SH-SY5Y (cell line): ENCODE data around the gene NOTCH2.
"Not testable (repeated sequence)": the region's sequence is repeated elsewhere in the genome, so short reads cannot be mapped to it uniquely, and the experiment has no call there.

Source experiments
- GATA2 ChIP-seq: IDR thresholded peaks from 2 replicates; pipeline ENCODE4 v1.6.1; 2011; ENCODE audit warnings: mild to moderate bottlenecking, low read depth, low read length
- GATA3 ChIP-seq: IDR thresholded peaks from 2 replicates; pipeline ENCODE4 v1.6.1; 2011; ENCODE audit warnings: low read depth, mild to moderate bottlenecking, low read length, moderate library complexity

NOTCH2 gene

GRCh38 chr1:120069067-120069919 is at the start of gene NOTCH2:
Gene NOTCH2 (minus strand): TSS chr1:120069662. CDS start chr1:120069406, 256 bp downstream.
- not testable (repeated sequence) for TF ChIP-seq GATA2, GATA3

DNA sequence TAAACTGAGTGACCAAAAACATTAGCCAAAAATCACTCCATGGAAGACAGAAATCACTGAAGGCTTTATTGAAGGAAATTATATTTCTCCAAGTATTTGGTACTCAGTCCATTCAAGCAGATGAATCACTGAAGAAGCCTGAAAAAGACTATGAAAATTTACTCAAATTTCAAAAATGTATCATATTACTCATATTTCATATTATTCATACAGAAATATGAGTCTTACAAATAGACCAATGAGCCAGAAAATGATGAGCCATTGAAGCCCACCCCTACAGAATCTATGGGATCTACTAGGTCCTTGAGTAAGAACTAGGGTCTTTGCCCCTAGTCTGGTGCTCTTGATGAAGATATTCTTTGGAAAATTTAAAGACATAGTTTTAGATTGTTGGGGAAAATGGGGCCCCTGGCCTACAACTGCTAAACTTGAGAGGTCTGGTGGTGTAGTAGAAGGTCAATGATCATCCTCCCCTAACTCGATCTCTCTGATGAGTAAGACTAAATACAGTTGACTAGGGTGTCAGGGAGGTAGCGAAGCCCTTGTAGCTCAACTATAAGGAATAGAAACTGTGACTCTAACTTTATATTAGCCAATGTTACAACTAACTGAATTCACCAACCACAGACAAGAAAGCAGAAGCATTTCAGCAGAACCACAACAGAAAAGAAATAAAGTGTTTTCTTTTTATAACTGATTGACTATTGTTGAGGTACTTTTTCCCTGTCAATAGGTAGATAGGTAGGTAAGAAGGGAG is 81.0 kb downstream of the NOTCH2 start:
- TF ChIP-seq GATA3, result no peak

DNA sequence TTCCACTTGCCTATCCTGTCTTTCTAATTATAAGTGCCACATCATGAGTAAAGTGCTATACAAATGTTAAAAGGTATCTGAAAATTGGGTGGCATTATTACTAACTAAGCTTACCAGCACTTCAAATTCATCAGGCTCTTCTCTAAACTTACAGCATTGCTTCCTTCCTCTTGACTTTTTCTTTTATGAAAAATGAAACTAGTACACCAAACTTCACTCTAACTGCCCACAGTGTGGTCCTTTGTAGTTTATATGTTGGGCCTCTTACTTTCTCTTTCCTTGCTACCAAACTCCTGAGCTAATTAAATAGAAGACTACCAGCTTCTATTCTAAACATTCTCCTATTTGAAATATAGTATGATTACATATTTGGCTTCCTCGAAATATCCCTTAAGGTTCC is 81.8 kb downstream of the NOTCH2 start:
- TF ChIP-seq GATA2 (no peak), GATA3 (no peak)

GRCh38 chr1:119987112-119987511 is 82.3 kb downstream of the NOTCH2 start:
- TF ChIP-seq GATA2, result no peak
- TF ChIP-seq GATA3, result no peak

DNA sequence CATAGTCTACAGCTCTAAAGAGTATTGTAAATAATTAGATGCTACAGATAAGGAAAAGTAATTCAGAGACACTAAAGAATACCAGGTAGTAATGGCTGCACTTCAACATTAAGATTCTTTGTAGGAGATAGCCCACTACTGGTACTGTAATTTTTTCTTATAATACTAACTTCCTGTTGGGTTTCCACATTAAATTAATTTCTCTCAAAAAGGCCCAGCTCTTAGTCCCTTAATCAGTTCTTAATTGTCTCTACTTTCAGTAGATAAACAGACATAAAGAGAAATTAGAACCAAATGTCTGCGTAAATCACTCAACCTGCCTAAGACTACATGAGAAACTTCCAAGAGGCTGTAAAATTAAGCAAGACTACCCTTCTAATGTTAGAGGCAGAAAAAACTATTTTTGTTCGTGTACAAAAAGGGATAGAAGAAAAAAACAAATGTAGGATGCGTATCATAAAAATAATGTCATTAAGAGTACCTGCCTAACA is 83.4 kb downstream of the NOTCH2 start:
- TF ChIP-seq GATA3, result no peak
- no peak for TF ChIP-seq GATA2

DNA sequence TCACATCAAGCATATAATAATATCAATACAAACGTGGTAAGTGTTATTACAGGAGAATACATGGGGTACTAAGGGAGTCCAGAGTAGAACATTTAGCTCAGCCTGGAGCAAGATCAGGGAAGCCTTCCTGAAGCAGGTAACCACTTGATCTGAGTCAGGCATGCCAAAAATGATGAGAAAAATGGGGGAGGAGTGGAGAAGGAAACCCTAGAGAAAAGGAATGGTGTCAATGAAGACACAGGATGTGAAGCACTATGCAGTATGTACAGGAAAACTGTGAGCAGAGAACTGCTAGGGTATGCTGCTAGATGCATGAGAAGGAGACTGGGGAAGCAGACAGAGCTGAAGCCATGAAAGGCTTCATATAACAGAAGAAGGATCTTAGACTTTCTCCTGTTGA is 84.7 kb downstream of the NOTCH2 start:
- TF ChIP-seq GATA3, result no peak
- TF ChIP-seq GATA2, result no peak

- TF ChIP-seq GATA3, result no peak
- TF ChIP-seq GATA2, result no peak
Measured at GRCh38 chr1:119981986-119982815, 87.3 kb downstream of the NOTCH2 start.

GRCh38 chr1:119981496-119981895 is 88.0 kb downstream of the NOTCH2 start:
- TF ChIP-seq GATA2 (no peak), GATA3 (no peak)

GRCh38 chr1:119978018-119978505 is 91.4 kb downstream of the NOTCH2 start:
- no peak for TF ChIP-seq GATA2
- no peak for TF ChIP-seq GATA3

GRCh38 chr1:119975006-119975405 is 94.5 kb downstream of the NOTCH2 start:
- no peak for TF ChIP-seq GATA3

- no peak for TF ChIP-seq GATA3
- no peak for TF ChIP-seq GATA2
Measured at GRCh38 chr1:119974013-119974412, 95.4 kb downstream of the NOTCH2 start.

GRCh38 chr1:119971710-119972570 is 97.5 kb downstream of the NOTCH2 start:
- TF ChIP-seq GATA2 (no peak), GATA3 (no peak)

DNA sequence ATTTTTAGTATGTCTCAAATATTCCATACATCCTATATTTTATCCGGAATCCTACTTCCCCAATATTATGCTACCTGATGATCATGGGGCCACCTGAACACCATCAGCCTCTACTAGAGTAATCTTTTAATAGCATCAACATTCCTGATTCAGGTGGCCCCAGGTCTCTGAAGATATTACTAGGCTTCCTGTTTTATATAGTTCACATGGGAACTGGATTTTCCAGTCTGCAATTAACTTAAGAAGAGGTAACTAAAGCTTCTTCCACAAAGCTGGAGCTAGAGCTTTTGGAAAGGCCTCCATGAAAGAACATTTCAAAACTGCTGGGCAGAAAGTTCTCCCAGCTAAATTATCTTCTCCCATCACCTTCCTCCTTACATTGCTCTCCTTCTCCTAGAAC is 100.9 kb downstream of the NOTCH2 start:
- no peak for TF ChIP-seq GATA2
- TF ChIP-seq GATA3, result no peak
